PC-9 (cell line): Measurements from ENCODE around the gene PIEZO2. TPM values are rescaled to one million over a fixed set of nuclear protein-coding genes. Genes with fewer than 3 reads are reported as not detected.

ENCODE experiments used
- BruUV-seq: library from RNA; stranded (reverse); fragments of 400-500 nt; replicated peaks from 2 replicates; lab custom pipeline; 2021; lab: Mats Ljungman, UMichigan
- CTCF ChIA-PET: fragments of 300-600 bp; sonication (Branson Sonifier 250); formaldehyde crosslinking; loops from one replicate; lab custom pipeline; 2022; ENCODE audit warnings: antibody characterized with exemption; lab: Charles Lee
- POLR2A ChIA-PET: fragments of 300-600 bp; sonication (Branson Sonifier 250); formaldehyde crosslinking; loops from one replicate; lab custom pipeline; 2022; ENCODE audit warnings: antibody characterized with exemption; ENCODE audit not compliant: unreplicated experiment; lab: Charles Lee
- DNase-seq, 2 experiments: peaks; one replicate each; pipeline versions ENCODE4 v3.0.0 to v3.0.0-alpha.2; 2015 to 2022; ENCODE audit warnings: mixed read lengths in 1 of 2
- H2AFZ ChIP-seq: fragments of 200-600 bp; sonication (generic); 2 replicates; pipeline ENCODE4 v1.8.1; 2017; ENCODE audit warnings: antibody characterized with exemption
- H3F3A ChIP-seq: fragments of 200-600 bp; sonication (generic); 2 replicates; pipeline ENCODE4 v1.8.1; 2017; ENCODE audit warnings: antibody characterized with exemption, mild to moderate bottlenecking, low read depth; ENCODE audit not compliant: insufficient read depth
- H3K27ac ChIP-seq: fragments of 200-600 bp; sonication (generic); 2 replicates; pipeline ENCODE4 v1.6.1; 2016; ENCODE audit warnings: mixed run types
- H3K27me3 ChIP-seq: fragments of 200-600 bp; sonication (generic); 2 replicates; pipeline ENCODE4 v1.6.1; 2016; ENCODE audit warnings: low read depth, mixed run types; ENCODE audit not compliant: insufficient read depth
- H3K36me3 ChIP-seq: fragments of 200-600 bp; sonication (generic); 2 replicates; pipeline ENCODE4 v1.6.1; 2016; ENCODE audit warnings: low read depth, mixed run types
- H3K4me1 ChIP-seq: fragments of 200-600 bp; sonication (generic); replicated peaks from 2 replicates; pipeline ENCODE4 v1.6.1; 2016; ENCODE audit warnings: mixed run types; ENCODE audit not compliant: insufficient read depth
- H3K4me2 ChIP-seq: fragments of 200-600 bp; sonication (generic); 2 replicates; pipeline ENCODE4 v1.6.1; 2017; ENCODE audit warnings: mixed run types
- H3K4me3 ChIP-seq: fragments of 200-600 bp; sonication (generic); 2 replicates; pipeline ENCODE4 v1.6.1; 2016; ENCODE audit warnings: mixed run types
- H3K79me2 ChIP-seq: fragments of 200-600 bp; sonication (generic); 2 replicates; pipeline ENCODE4 v1.6.1; 2017; ENCODE audit warnings: low read depth, mixed run types
- H3K9me2 ChIP-seq: fragments of 200-600 bp; sonication (generic); 2 replicates; pipeline ENCODE4 v1.8.1; 2017; ENCODE audit warnings: mild to moderate bottlenecking; ENCODE audit not compliant: insufficient read depth
- H3K9me3 ChIP-seq: fragments of 200-600 bp; sonication (generic); 2 replicates; pipeline ENCODE4 v1.8.1; 2016; ENCODE audit warnings: low read depth; ENCODE audit not compliant: insufficient read depth
- H4K20me1 ChIP-seq: fragments of 200-600 bp; sonication (generic); 2 replicates; pipeline ENCODE4 v1.8.1; 2017; ENCODE audit not compliant: insufficient read depth
- CTCF ChIP-seq: fragments of 200-600 bp; sonication (generic); conservative IDR thresholded peaks from 2 replicates; pipeline ENCODE4 v1.6.1; 2017; ENCODE audit warnings: mixed run types, antibody characterized with exemption, mild to moderate bottlenecking, moderate library complexity
- EZH2 ChIP-seq: fragments of 200-600 bp; sonication (generic); IDR thresholded peaks from 2 replicates; pipeline ENCODE4 v1.8.0; 2017; ENCODE audit warnings: antibody characterized with exemption, low read depth
- intact Hi-C: fragments of 100-400 bp; cut with micrococcal nuclease; formaldehyde crosslinking; loops from one replicate; pipeline ENCODE4 v1.10.0; 2022; ENCODE audit not compliant: unreplicated experiment
- total RNA-seq: library from RNA; stranded (reverse); gene quantifications from 2 replicates; pipeline ENCODE4 v1.2.3, GENCODE V29; 2021

The PIEZO2 gene
- total RNA-seq, 1 experiment from 2014 or later: not detected

- Histone ChIP-seq H3K9me3 (no peaks in the 10 kb centered on the region), H3F3A (no peaks in the 10 kb centered on the region), H3K9me2 (no peaks in the 10 kb centered on the region), H3K36me3 (no peaks in the 10 kb centered on the region), H2AFZ (no peak overlapping the region), H3K4me1 (no peaks in the 10 kb centered on the region), H3K79me2 (no peaks in the 10 kb centered on the region), H3K27me3 (peaks cover 38% of the 10 kb centered on the region), H4K20me1 (no peaks in the 10 kb centered on the region), H3K4me2 (no peak overlapping the region), H3K27ac (no peak overlapping the region), H3K4me3 (no peak overlapping the region)
- intact Hi-C loops: loop anchor here (10.0 kb wide), 1 partner anchor 395 kb away; no protein-coding TSS in a partner anchor
- ChIA-PET CTCF (no interaction called here), POLR2A (no interaction called here)
- BruUV-seq: no TSS peak
- no peak for DNase-seq
- TF ChIP-seq EZH2 (no peak), CTCF (no peak)
Observed at GRCh38 chr18:11179959-11180519, 30.7 kb upstream of the PIEZO2 start.

GRCh38 chr18:11178951-11179549 is 29.7 kb upstream of the PIEZO2 start:
- Histone ChIP-seq H3K9me2 (no peaks in the 10 kb centered on the region), H3K9me3 (no peaks in the 10 kb centered on the region), H3K27me3 (peaks cover 34% of the 10 kb centered on the region), H3K4me3 (no peak overlapping the region), H3K79me2 (no peaks in the 10 kb centered on the region), H3K27ac (no peak overlapping the region), H2AFZ (no peak overlapping the region), H3K4me2 (no peak overlapping the region), H3K4me1 (no peaks in the 10 kb centered on the region), H3K36me3 (no peaks in the 10 kb centered on the region), H3F3A (no peaks in the 10 kb centered on the region), H4K20me1 (no peaks in the 10 kb centered on the region)
- BruUV-seq: no TSS peak
- CTCF ChIA-PET: no interaction called here
- no peak for DNase-seq
- POLR2A ChIA-PET: no interaction called here
- no peak for TF ChIP-seq CTCF
- TF ChIP-seq EZH2: no peak
- intact Hi-C loops: loop anchor here (10.0 kb wide), 1 partner anchor 396 kb away; no protein-coding TSS in a partner anchor

- Histone ChIP-seq H3F3A (no peaks in the 10 kb centered on the region), H4K20me1 (no peaks in the 10 kb centered on the region), H3K9me3 (no peaks in the 10 kb centered on the region), H3K4me2 (no peak overlapping the region), H2AFZ (no peak overlapping the region), H3K9me2 (no peaks in the 10 kb centered on the region), H3K27me3 (peaks cover 36% of the 10 kb centered on the region), H3K4me3 (no peak overlapping the region), H3K4me1 (no peaks in the 10 kb centered on the region), H3K27ac (no peak overlapping the region), H3K36me3 (no peaks in the 10 kb centered on the region), H3K79me2 (no peaks in the 10 kb centered on the region)
- CTCF ChIA-PET: no interaction called here
- POLR2A ChIA-PET: no interaction called here
- BruUV-seq: no TSS peak
- intact Hi-C loops: loop anchor here (10.0 kb wide), 1 partner anchor 397 kb away; no protein-coding TSS in a partner anchor
- no peak for DNase-seq
- TF ChIP-seq EZH2: no peak
- TF ChIP-seq CTCF: no peak
Observed at GRCh38 chr18:11177382-11177781, 28.0 kb upstream of the PIEZO2 start.
